A673 (cell line): ENCODE data around the gene DDC. TPM values are rescaled to one million over a fixed set of nuclear protein-coding genes. Genes with fewer than 3 reads are reported as not detected.

Source experiments
- BruUV-seq: library from RNA; stranded (reverse); fragments of 400-500 nt; replicated peaks from 2 replicates; lab custom pipeline; 2021; lab: Mats Ljungman, UMichigan
- CTCF ChIA-PET: fragments of 300-600 bp; sonication (Branson Sonifier 250); formaldehyde crosslinking; loops from one replicate; lab custom pipeline; 2022; ENCODE audit warnings: antibody characterized with exemption; lab: Charles Lee
- POLR2A ChIA-PET: fragments of 300-600 bp; sonication (Branson Sonifier 250); formaldehyde crosslinking; loops from one replicate; lab custom pipeline; 2022; ENCODE audit warnings: antibody characterized with exemption; ENCODE audit not compliant: low non-redundant PET; lab: Charles Lee
- DNase-seq: peaks from one replicate; pipeline ENCODE4 v3.0.0-alpha.2; 2015; ENCODE audit warnings: low spot score
- H3K27ac ChIP-seq: fragments of 200-600 bp; sonication (generic); 2 replicates; pipeline ENCODE4 v1.5.1; 2016; ENCODE audit warnings: mixed run types, low read depth, mild to moderate bottlenecking, mixed read lengths, antibody characterized with exemption, low read length; ENCODE audit not compliant: poor library complexity, severe bottlenecking
- H3K27me3 ChIP-seq: fragments of 200-600 bp; sonication (generic); replicated peaks from 2 replicates; pipeline ENCODE4 v1.6.1; 2017; ENCODE audit warnings: mixed run types, low read depth, mild to moderate bottlenecking, mixed read lengths, antibody characterized with exemption, low read length; ENCODE audit not compliant: insufficient read depth, poor library complexity
- H3K36me3 ChIP-seq: fragments of 200-600 bp; sonication (generic); 2 replicates; pipeline ENCODE4 v1.6.1; 2016; ENCODE audit warnings: mixed run types, mild to moderate bottlenecking, mixed read lengths, antibody characterized with exemption, low read length; ENCODE audit not compliant: insufficient read depth, poor library complexity, severe bottlenecking
- H3K4me1 ChIP-seq: fragments of 200-600 bp; sonication (generic); 2 replicates; pipeline ENCODE4 v1.6.1; 2017; ENCODE audit warnings: mixed run types, mild to moderate bottlenecking, mixed read lengths, antibody characterized with exemption, low read length; ENCODE audit not compliant: insufficient read depth, poor library complexity, severe bottlenecking
- H3K4me3 ChIP-seq: fragments of 200-600 bp; sonication (generic); 2 replicates; pipeline ENCODE4 v1.5.1; 2016; ENCODE audit warnings: low read depth, mixed run types, mild to moderate bottlenecking, mixed read lengths, low read length; ENCODE audit not compliant: poor library complexity, severe bottlenecking
- H3K9me3 ChIP-seq: fragments of 200-600 bp; sonication (generic); 2 replicates; pipeline ENCODE4 v1.6.1; 2016; ENCODE audit warnings: mixed run types, low read depth, mild to moderate bottlenecking, mixed read lengths, antibody characterized with exemption, low read length; ENCODE audit not compliant: poor library complexity, severe bottlenecking
- EZH2 ChIP-seq: fragments of 200-600 bp; sonication (generic); IDR thresholded peaks from 2 replicates; pipeline ENCODE4 v1.6.1; 2017; ENCODE audit warnings: borderline replicate concordance, low read depth, mild to moderate bottlenecking, mixed read lengths, antibody characterized with exemption, low read length; ENCODE audit not compliant: poor library complexity, severe bottlenecking
- intact Hi-C: fragments of 100-400 bp; cut with micrococcal nuclease; formaldehyde crosslinking; loops from one replicate; pipeline ENCODE4 v1.10.0; 2022; ENCODE audit not compliant: unreplicated experiment
- total RNA-seq: library from RNA; stranded (reverse); gene quantifications from 2 replicates; pipeline ENCODE4 v1.2.3, GENCODE V29; 2021
- TF ChIP-seq, protein P1 (sequence below): fragments of 300-800, 200-600 bp; sonication (generic); conservative IDR thresholded peaks from 2 replicates; pipeline ENCODE4 v1.5.1; 2017; ENCODE audit warnings: low read depth, mild to moderate bottlenecking, antibody characterized with exemption, low read length, moderate library complexity, mixed read lengths

DDC gene
- total RNA-seq, 1 experiment from 2014 or later, result not detected

DNA sequence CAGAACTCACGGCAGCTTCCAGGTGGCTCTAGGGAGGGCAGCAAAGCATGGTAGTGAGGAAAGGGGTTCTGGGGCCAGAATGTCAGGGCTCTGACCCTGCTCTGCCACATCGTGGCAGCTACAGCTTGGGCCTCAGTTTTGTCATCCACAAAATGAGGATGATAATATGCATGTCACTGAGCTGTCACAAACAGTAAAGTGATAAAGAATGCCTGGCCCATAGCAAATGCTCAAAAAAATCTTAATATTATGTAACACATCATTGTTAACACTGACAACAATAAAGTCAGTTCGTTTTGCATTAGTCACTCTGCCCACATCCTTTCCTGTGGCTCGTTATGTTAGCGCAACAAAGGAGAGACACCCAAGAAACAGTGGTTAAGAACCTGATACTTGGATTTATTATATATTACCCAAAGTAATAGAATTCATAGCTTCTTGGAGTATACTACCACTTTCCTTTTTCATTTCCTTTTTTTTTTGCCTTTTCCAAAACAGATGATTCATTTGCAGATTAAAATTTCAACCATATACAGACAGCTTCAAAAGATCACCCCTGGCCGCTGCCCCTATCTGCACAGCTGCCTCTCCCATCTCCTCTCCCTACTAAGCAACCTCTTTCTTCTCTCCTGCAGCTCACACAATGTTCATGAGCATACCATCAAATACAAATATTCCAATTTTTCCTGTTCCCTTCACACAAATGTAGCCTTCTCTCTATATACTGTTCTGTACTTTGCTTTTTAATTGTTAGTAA, 45.5 kb upstream of the DDC start:
- CTCF ChIA-PET, result no interaction called here
- intact Hi-C loops, result no loop called here
- H3K4me3 ChIP-seq, result no peak overlapping the region

DNA sequence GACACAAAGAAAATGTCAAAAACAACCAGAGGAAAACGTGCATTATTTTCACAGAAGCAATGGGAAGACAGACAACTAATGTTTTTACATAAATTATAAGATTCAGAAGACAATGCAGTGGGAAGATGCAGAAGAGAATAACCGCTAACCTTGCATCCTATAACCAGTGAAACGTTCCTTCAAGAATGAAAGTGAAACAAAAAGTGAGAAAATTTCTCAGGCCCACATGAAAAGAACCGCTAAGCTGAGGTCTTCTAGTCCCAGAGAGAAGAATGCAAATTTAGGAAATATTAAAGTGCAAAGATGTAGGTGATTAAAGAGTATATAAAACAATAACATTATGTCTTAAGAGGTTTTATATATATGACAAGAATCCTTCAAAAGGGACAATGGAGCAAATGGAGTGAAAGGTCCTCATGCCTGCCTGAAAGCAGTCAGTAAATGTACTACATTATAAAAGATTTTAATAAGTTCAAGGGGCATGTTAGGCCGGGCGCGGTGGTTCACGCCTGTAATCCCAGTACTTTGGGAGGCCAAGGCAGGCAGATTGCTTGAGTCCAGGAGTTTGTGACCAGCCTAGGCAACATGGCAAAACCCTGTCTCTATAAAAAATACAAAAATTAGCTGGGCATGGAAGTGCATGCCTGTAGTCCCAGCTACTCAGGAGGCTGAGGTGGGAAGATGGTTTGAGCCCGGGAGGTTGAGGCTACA, 43.1 kb upstream of the DDC start:
- CTCF ChIA-PET, result no interaction called here
- intact Hi-C loops, result no loop called here
- Histone ChIP-seq H3K4me3 (no peak overlapping the region), H3K27ac (no peak overlapping the region), H3K36me3 (no peaks in the 10 kb centered on the region), H3K9me3 (no peaks in the 10 kb centered on the region), H3K27me3 (no peaks in the 10 kb centered on the region), H3K4me1 (no peaks in the 10 kb centered on the region)
- DNase-seq, result no peak
- TF ChIP-seq, protein P1, sequence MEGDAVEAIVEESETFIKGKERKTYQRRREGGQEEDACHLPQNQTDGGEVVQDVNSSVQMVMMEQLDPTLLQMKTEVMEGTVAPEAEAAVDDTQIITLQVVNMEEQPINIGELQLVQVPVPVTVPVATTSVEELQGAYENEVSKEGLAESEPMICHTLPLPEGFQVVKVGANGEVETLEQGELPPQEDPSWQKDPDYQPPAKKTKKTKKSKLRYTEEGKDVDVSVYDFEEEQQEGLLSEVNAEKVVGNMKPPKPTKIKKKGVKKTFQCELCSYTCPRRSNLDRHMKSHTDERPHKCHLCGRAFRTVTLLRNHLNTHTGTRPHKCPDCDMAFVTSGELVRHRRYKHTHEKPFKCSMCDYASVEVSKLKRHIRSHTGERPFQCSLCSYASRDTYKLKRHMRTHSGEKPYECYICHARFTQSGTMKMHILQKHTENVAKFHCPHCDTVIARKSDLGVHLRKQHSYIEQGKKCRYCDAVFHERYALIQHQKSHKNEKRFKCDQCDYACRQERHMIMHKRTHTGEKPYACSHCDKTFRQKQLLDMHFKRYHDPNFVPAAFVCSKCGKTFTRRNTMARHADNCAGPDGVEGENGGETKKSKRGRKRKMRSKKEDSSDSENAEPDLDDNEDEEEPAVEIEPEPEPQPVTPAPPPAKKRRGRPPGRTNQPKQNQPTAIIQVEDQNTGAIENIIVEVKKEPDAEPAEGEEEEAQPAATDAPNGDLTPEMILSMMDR, result no peak
- TF ChIP-seq EZH2, result no peak
- no TSS peak for BruUV-seq
- POLR2A ChIA-PET, result no interaction called here

More for the DNA sequence above, 45.5 kb upstream of the DDC start:
- POLR2A ChIA-PET, result no interaction called here
- BruUV-seq, result no TSS peak
- no peaks in the 10 kb centered on the region for H3K36me3 ChIP-seq
- no peaks in the 10 kb centered on the region for H3K27me3 ChIP-seq
- TF ChIP-seq, protein P1, result no peak
- TF ChIP-seq EZH2, result no peak
- H3K4me1 ChIP-seq, result no peaks in the 10 kb centered on the region
- H3K9me3 ChIP-seq, result no peaks in the 10 kb centered on the region
- H3K27ac ChIP-seq, result no peak overlapping the region
- DNase-seq, result no peak

DNA sequence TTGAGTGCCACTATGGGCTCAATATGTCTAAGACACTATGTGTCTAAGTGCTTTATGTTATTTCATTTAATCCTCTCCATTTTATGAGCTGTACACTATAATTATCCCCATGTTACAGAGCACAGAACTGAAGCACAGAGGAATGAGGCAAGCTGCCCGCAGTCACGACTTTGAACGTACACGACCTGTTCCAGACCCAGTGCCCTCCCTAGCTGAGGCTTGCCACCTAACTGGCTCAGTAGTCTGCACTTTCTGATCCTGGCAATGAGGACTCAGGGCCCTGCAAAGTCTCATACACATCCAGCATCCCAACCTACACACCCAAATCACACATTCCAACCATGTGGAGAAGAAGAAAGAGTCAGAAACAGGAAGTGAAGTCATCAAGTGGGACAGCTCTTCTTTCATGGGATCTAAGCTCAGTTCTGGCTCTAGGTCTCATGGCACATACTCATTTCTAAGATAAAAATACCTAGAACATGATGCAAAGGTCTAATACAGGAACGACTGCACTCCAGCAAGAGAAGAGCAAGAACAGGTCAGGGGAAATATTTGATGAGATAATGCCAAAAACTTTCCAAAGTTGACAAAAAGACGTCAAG, 42.4 kb upstream of the DDC start:
- TF ChIP-seq, protein P1, result no peak
- TF ChIP-seq EZH2, result no peak
- CTCF ChIA-PET, result no interaction called here
- POLR2A ChIA-PET, result no interaction called here
- no peaks in the 10 kb centered on the region for H3K4me1 ChIP-seq
- H3K36me3 ChIP-seq, result no peaks in the 10 kb centered on the region
- intact Hi-C loops, result no loop called here
- no peak overlapping the region for H3K27ac ChIP-seq
- no peaks in the 10 kb centered on the region for H3K27me3 ChIP-seq
- no TSS peak for BruUV-seq
- no peak for DNase-seq
- H3K9me3 ChIP-seq, result no peaks in the 10 kb centered on the region
- H3K4me3 ChIP-seq, result no peak overlapping the region
